Breast epithelium (tissue), 4 donors: Measurements from ENCODE around the gene KRT6A. TPM values are rescaled to one million over a fixed set of nuclear protein-coding genes. Genes with fewer than 3 reads are reported as not detected.

Experiments used
- DNase-seq, 2 donors: peaks; one replicate each; pipeline ENCODE4 v3.0.0-alpha.2; 2019; ENCODE audit warnings: low spot score in 2 of 2
- H3K27ac ChIP-seq, 2 donors: fragments of 200-600 bp; sonication (generic) in 1 of 2; one replicate each; pipeline ENCODE4 v1.5.1; 2016 to 2019; ENCODE audit warnings: mild to moderate bottlenecking in 1 of 2
- H3K27me3 ChIP-seq, 2 donors: fragments of 200-600 bp; sonication (generic) in 1 of 2; one replicate each; pipeline versions ENCODE4 v1.5.1 to v1.6.0; 2017 to 2019; ENCODE audit warnings: control low read depth in 1 of 2, mild to moderate bottlenecking in 1 of 2
- H3K36me3 ChIP-seq: fragments of 200-600 bp; one replicate; pipeline ENCODE4 v1.5.1; 2019
- H3K4me1 ChIP-seq, 2 donors: fragments of 200-600 bp; sonication (generic); one replicate each; pipeline ENCODE4 v1.5.1; 2016 to 2019; ENCODE audit warnings: control low read depth in 1 of 2
- H3K4me3 ChIP-seq, 3 donors: fragments of 200-600 bp; sonication (generic); 1 replicate in 2 of 3; 2 replicates in 1 of 3; pipeline ENCODE4 v1.5.1; 2016 to 2019; ENCODE audit warnings: mild to moderate bottlenecking in 3 of 3, moderate library complexity in 2 of 3
- H3K9me3 ChIP-seq, 2 donors: fragments of 200-600 bp; sonication (generic) in 1 of 2; one replicate each; pipeline ENCODE4 v1.5.1; 2016 to 2019; ENCODE audit warnings: control low read depth in 1 of 2
- CTCF ChIP-seq, 3 donors: fragments of 450-650 bp; IDR thresholded peaks; one replicate each; pipeline ENCODE4 v1.5.1; 2016 to 2017; ENCODE audit warnings: antibody characterized with exemption in 3 of 3, mild to moderate bottlenecking in 3 of 3, moderate library complexity in 3 of 3
- POLR2A ChIP-seq: fragments of 450-650 bp; IDR thresholded peaks from one replicate; pipeline ENCODE4 v1.6.1; 2016; ENCODE audit warnings: antibody characterized with exemption, mild to moderate bottlenecking, moderate library complexity
- POLR2AphosphoS5 ChIP-seq, 3 donors: sonication (generic); formaldehyde crosslinking; IDR thresholded peaks; one replicate each; pipeline ENCODE4 v1.6.1; 2017; ENCODE audit warnings: antibody characterized with exemption in 3 of 3
- intact Hi-C: fragments of 100-400 bp; cut with DNase I; formaldehyde crosslinking; loops from one replicate; pipeline ENCODE4 v1.15.1; 2023; ENCODE audit warnings: low total_unique reads
- total RNA-seq, 3 donors: library from RNA; depleted of rRNA; stranded (reverse); fragments of >200 nt; gene quantifications; one replicate each; pipeline ENCODE4 v1.1.0, GENCODE V29; 2016

Gene KRT6A
- total RNA-seq, 3 donors from 2014 or later = 0.33 to 3.1 TPM; not detected in 1

- H3K27me3 ChIP-seq = no peaks in the 10 kb centered on the region
- intact Hi-C loops = no loop called here
- DNase-seq = no peak
- no peaks in the 10 kb centered on the region for H3K9me3 ChIP-seq
- no peak overlapping the region for H3K4me3 ChIP-seq
- no peak overlapping the region for H3K27ac ChIP-seq
- no peaks in the 10 kb centered on the region for H3K36me3 ChIP-seq
- H3K4me1 ChIP-seq = peaks cover 4 to 28% of the 10 kb centered on the region in 2 donors
- TF ChIP-seq POLR2AphosphoS5 (IDR thresholded peaks at IDR 0.05) (no peak), CTCF (IDR thresholded peaks at IDR 0.05) (no peak)
Measured at GRCh38 chr12:52497975-52498374, 4.9 kb upstream of the KRT6A start.

DNA sequence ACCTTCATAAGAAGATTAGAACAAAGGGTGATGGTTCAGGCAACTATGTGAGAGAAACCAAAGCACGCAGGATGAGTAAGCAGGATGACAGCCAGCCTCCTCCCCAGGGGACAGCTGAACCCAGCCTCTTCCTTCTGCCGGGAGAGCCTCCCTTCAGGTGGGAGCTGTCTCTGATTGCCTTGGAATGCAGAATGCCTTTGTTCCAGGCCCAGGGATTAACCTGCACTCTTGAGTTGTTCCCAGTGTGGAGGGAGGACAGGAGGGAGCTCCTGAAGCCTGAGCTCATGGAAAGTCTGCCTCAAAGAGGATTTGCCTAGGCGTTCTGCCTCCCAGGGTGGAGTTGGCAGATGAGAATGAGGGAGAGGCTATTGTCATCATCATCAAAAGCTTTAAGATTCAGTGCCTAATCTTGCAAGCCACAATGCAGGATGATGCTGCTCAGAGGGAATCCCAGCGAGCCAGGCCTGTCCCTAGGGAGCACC is 3.6 kb upstream of the KRT6A start:
- intact Hi-C loops = no loop called here
- H3K4me1 ChIP-seq = peaks cover 4 to 28% of the 10 kb centered on the region in 2 donors
- DNase-seq = no peak
- no peak overlapping the region for H3K4me3 ChIP-seq
- no peaks in the 10 kb centered on the region for H3K36me3 ChIP-seq
- TF ChIP-seq POLR2AphosphoS5 (IDR thresholded peaks at IDR 0.05) (peak in 1 of 3 donors; percentile 40), CTCF (IDR thresholded peaks at IDR 0.05) (no peak), POLR2A (no peak)
- peak overlapping the region; percentile 74 to 84 for H3K27ac ChIP-seq
- H3K27me3 ChIP-seq = no peaks in the 10 kb centered on the region
- no peaks in the 10 kb centered on the region for H3K9me3 ChIP-seq

GRCh38 chr12:52496054-52496453 is 3.0 kb upstream of the KRT6A start:
- Histone ChIP-seq H3K9me3 (no peaks in the 10 kb centered on the region), H3K4me1 (peaks cover 4 to 28% of the 10 kb centered on the region in 2 donors), H3K4me3 (no peak overlapping the region), H3K36me3 (no peaks in the 10 kb centered on the region), H3K27ac (peak overlapping the region; percentile 74 to 84), H3K27me3 (peaks cover 0 to 5% of the 10 kb centered on the region in 2 donors)
- intact Hi-C loops = no loop called here
- TF ChIP-seq POLR2AphosphoS5 (IDR thresholded peaks at IDR 0.05) (no peak), POLR2A (no peak), CTCF (IDR thresholded peaks at IDR 0.05) (no peak)
- DNase-seq = no peak

GRCh38 chr12:52495389-52495788 is 2.3 kb upstream of the KRT6A start:
- Histone ChIP-seq H3K27ac (peak overlapping the region; percentile 74 to 84), H3K4me1 (peaks cover 4 to 28% of the 10 kb centered on the region in 2 donors), H3K9me3 (no peaks in the 10 kb centered on the region), H3K36me3 (no peaks in the 10 kb centered on the region), H3K27me3 (peaks cover 0 to 5% of the 10 kb centered on the region in 2 donors), H3K4me3 (no peak overlapping the region)
- no peak for DNase-seq
- intact Hi-C loops = no loop called here
- TF ChIP-seq POLR2A = no peak
- no peak for TF ChIP-seq POLR2AphosphoS5 (IDR thresholded peaks at IDR 0.05)
- TF ChIP-seq CTCF (IDR thresholded peaks at IDR 0.05) = no peak

- H3K27me3 ChIP-seq = peaks cover 0 to 5% of the 10 kb centered on the region in 2 donors
- no peaks in the 10 kb centered on the region for H3K36me3 ChIP-seq
- intact Hi-C loops = no loop called here
- H3K9me3 ChIP-seq = no peaks in the 10 kb centered on the region
- H3K4me1 ChIP-seq = peaks cover 4 to 28% of the 10 kb centered on the region in 2 donors
- no peak overlapping the region for H3K4me3 ChIP-seq
- peak in 1 of 2 donors; percentile 92 for DNase-seq
- TF ChIP-seq CTCF (IDR thresholded peaks at IDR 0.05) = no peak
- no peak for TF ChIP-seq POLR2A
- TF ChIP-seq POLR2AphosphoS5 (IDR thresholded peaks at IDR 0.05) = peak; percentile 77 to 87 (median 87)
- H3K27ac ChIP-seq = peak overlapping the region; percentile 74 to 84
Measured at GRCh38 chr12:52494518-52494917, 1.5 kb upstream of the KRT6A start.
